Fibroblast of skin of abdomen (primary cell): ENCODE measurements around the gene STRN.
"Not testable (repeated sequence)": the region's sequence is repeated elsewhere in the genome, so short reads cannot be mapped to it uniquely, and the experiment has no call there.

Source experiments
- DNase-seq: peaks from one replicate; pipeline ENCODE4 v3.0.0-alpha.2; 2013

Gene STRN

GRCh38 chr2:36904636-36905035 lies 61.7 kb downstream of the STRN start:
- DNase-seq = no peak

- DNase-seq = no peak
Measured at GRCh38 chr2:36902385-36903120, 63.8 kb downstream of the STRN start.

- DNase-seq = no peak
Measured at GRCh38 chr2:36892805-36893204, 73.5 kb downstream of the STRN start.

GRCh38 chr2:36889795-36890194 lies 76.5 kb downstream of the STRN start:
- DNase-seq = peak; percentile 95

- DNase-seq = not testable (repeated sequence)
Measured at GRCh38 chr2:36887095-36887494, 79.2 kb downstream of the STRN start.

- peak; percentile 44 for DNase-seq
Measured at GRCh38 chr2:36886664-36887063, 79.7 kb downstream of the STRN start.

- no peak for DNase-seq
Measured at GRCh38 chr2:36885605-36886004, 80.7 kb downstream of the STRN start.

- no peak for DNase-seq
Measured at GRCh38 chr2:36882532-36882931, 83.8 kb downstream of the STRN start.

GRCh38 chr2:36881816-36882215 lies 84.5 kb downstream of the STRN start:
- DNase-seq = no peak

- DNase-seq = no peak
Measured at GRCh38 chr2:36878429-36878828, 87.9 kb downstream of the STRN start.

- no peak for DNase-seq
Measured at GRCh38 chr2:36871068-36871707, 95.1 kb downstream of the STRN start.

- no peak for DNase-seq
Measured at GRCh38 chr2:36869606-36870005, 96.7 kb downstream of the STRN start.

- DNase-seq = no peak
Measured at GRCh38 chr2:36861896-36862295, 104.4 kb downstream of the STRN start.

- DNase-seq = peak; percentile 5
Measured at GRCh38 chr2:36859366-36859792, 107.0 kb downstream of the STRN start.

- no peak for DNase-seq
Measured at GRCh38 chr2:36858551-36859365, 107.6 kb downstream of the STRN start.

GRCh38 chr2:36857713-36858112 lies 108.6 kb downstream of the STRN start:
- no peak for DNase-seq

- no peak for DNase-seq
Measured at GRCh38 chr2:36855429-36855828, 110.9 kb downstream of the STRN start.

GRCh38 chr2:36854241-36854640 lies 112.1 kb downstream of the STRN start:
- DNase-seq = no peak

- no peak for DNase-seq
Measured at GRCh38 chr2:36849265-36849664, 117.1 kb downstream of the STRN start.

- DNase-seq = no peak
Measured at GRCh38 chr2:36843838-36844237, 122.5 kb downstream of the STRN start.

- no peak for DNase-seq
Measured at GRCh38 chr2:36839976-36840617, 126.2 kb downstream of the STRN start.

GRCh38 chr2:36834731-36835524 lies 131.4 kb downstream of the STRN start:
- DNase-seq = no peak
